ENCODE results near the gene LINC00632. TPM values are rescaled to one million over a fixed set of nuclear protein-coding genes. Genes with fewer than 3 reads are reported as not detected.

LINC00632 gene
- total and polyA plus RNA-seq, 4 donors: 0.15 to 28.7 (median 0.32) TPM

- H3K36me3 ChIP-seq (ENCODE audit: control insufficient read depth in 4 of 4, insufficient read depth in 3 of 4, low read depth in 1 of 4, low read length in 3 of 4): no peaks in the 10 kb centered on the region
- no peak for TF ChIP-seq RXRA (IDR thresholded peaks at IDR 0.05)
- TF ChIP-seq, protein P1, sequence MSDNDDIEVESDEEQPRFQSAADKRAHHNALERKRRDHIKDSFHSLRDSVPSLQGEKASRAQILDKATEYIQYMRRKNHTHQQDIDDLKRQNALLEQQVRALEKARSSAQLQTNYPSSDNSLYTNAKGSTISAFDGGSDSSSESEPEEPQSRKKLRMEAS (IDR thresholded peaks at IDR 0.05): no peak
Observed at GRCh38 chrX:140715787-140716186, 6.2 kb downstream of the LINC00632 start.

GRCh38 chrX:140723121-140723715 is 13.7 kb downstream of the LINC00632 start:
- WGBS: 50% methylated on average over 4 of the region's 4 CpGs
- no peak for DNase-seq (ENCODE audit: low spot score)
- H3K36me3 ChIP-seq (ENCODE audit: control insufficient read depth in 4 of 4, insufficient read depth in 3 of 4, low read depth in 1 of 4, low read length in 3 of 4): no peaks in the 10 kb centered on the region

More at GRCh38 chrX:140715787-140716186, 6.2 kb downstream of the LINC00632 start:
- H3K9ac ChIP-seq (ENCODE audit: low read depth in 1 of 2, low read length in 2 of 2): no peak overlapping the region
- 79% methylated on average over 5 of the region's 5 CpGs for WGBS
- no peak for DNase-seq (ENCODE audit: low spot score)
- H3K9me3 ChIP-seq (ENCODE audit: control insufficient read depth in 4 of 4, low read length in 3 of 4): no peaks in the 10 kb centered on the region
- H3K27me3 ChIP-seq (ENCODE audit: control insufficient read depth in 4 of 4, insufficient read depth in 4 of 4, low read length in 3 of 4): peaks cover 0 to 3% (median 0%) of the 10 kb centered on the region in 4 donors
- H3K4me1 ChIP-seq (ENCODE audit: control insufficient read depth in 4 of 4, insufficient read depth in 4 of 4, low read length in 3 of 4): no peaks in the 10 kb centered on the region
- H3K27ac ChIP-seq (ENCODE audit: low read depth in 1 of 2, low read length in 2 of 2): no peak overlapping the region
- no peak overlapping the region for H3K4me3 ChIP-seq (ENCODE audit: low read depth in 1 of 3, low read length in 3 of 3)

DNA sequence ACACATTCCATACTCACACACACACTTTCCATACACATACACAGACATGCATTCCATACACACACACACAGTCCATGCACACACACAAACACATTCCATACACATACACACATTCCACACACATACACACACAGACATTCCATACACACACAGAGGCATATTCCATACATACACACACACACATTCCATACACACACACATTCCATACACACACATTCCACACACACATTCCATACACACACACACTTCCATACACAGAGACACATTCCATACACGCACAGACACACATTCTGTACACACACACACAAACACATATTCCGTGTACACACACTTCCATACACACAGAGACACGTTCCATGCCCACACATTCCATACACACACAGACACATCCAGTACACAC is 14.8 kb downstream of the LINC00632 start:
- DNase-seq (ENCODE audit: low spot score): no peak
- H3K4me3 ChIP-seq (ENCODE audit: low read depth in 1 of 3, low read length in 3 of 3): no peak overlapping the region

More at GRCh38 chrX:140723121-140723715, 13.7 kb downstream of the LINC00632 start:
- H3K4me3 ChIP-seq (ENCODE audit: low read depth in 1 of 3, low read length in 3 of 3): no peak overlapping the region
- H3K27ac ChIP-seq (ENCODE audit: low read depth in 1 of 2, low read length in 2 of 2): no peak overlapping the region
- H3K9me3 ChIP-seq (ENCODE audit: control insufficient read depth in 4 of 4, low read length in 3 of 4): peaks cover 0 to 4% (median 0%) of the 10 kb centered on the region in 4 donors
- TF ChIP-seq HNF4A (conservative IDR thresholded peaks at IDR 0.05): no peak
- TF ChIP-seq, protein P1 (IDR thresholded peaks at IDR 0.05): no peak
- no peak for TF ChIP-seq FOXA1 (IDR thresholded peaks at IDR 0.05)
- no peak for TF ChIP-seq NR2F2 (IDR thresholded peaks at IDR 0.05)
- no peak for TF ChIP-seq RAD21 (IDR thresholded peaks at IDR 0.05)
- no peak overlapping the region for H3K9ac ChIP-seq (ENCODE audit: low read depth in 1 of 2, low read length in 2 of 2)
- H3K27me3 ChIP-seq (ENCODE audit: control insufficient read depth in 4 of 4, insufficient read depth in 4 of 4, low read length in 3 of 4): no peaks in the 10 kb centered on the region
- no peaks in the 10 kb centered on the region for H3K4me1 ChIP-seq (ENCODE audit: control insufficient read depth in 4 of 4, insufficient read depth in 4 of 4, low read length in 3 of 4)

More for the DNA sequence above, 14.8 kb downstream of the LINC00632 start:
- Histone ChIP-seq H3K27me3 (ENCODE audit: control insufficient read depth in 4 of 4, insufficient read depth in 4 of 4, low read length in 3 of 4) (no peaks in the 10 kb centered on the region), H3K4me1 (ENCODE audit: control insufficient read depth in 4 of 4, insufficient read depth in 4 of 4, low read length in 3 of 4) (no peaks in the 10 kb centered on the region), H3K9me3 (ENCODE audit: control insufficient read depth in 4 of 4, low read length in 3 of 4) (peaks cover 0 to 4% (median 0%) of the 10 kb centered on the region in 4 donors), H3K27ac (ENCODE audit: low read depth in 1 of 2, low read length in 2 of 2) (no peak overlapping the region), H3K9ac (ENCODE audit: low read depth in 1 of 2, low read length in 2 of 2) (no peak overlapping the region), H3K36me3 (ENCODE audit: control insufficient read depth in 4 of 4, insufficient read depth in 3 of 4, low read depth in 1 of 4, low read length in 3 of 4) (no peaks in the 10 kb centered on the region)
- WGBS: 90% methylated on average over 3 of the region's 3 CpGs
- TF ChIP-seq GABPA (IDR thresholded peaks at IDR 0.05 in 1 of 2, conservative IDR thresholded peaks at IDR 0.05 in 1 of 2) (no peak), YY1 (IDR thresholded peaks at IDR 0.05) (no peak), ATF3 (IDR thresholded peaks at IDR 0.05) (no peak), RAD21 (IDR thresholded peaks at IDR 0.05) (no peak), NR2F2 (IDR thresholded peaks at IDR 0.05) (no peak), SP1 (IDR thresholded peaks at IDR 0.05) (no peak), FOXA2 (IDR thresholded peaks at IDR 0.05) (no peak), TAF1 (conservative IDR thresholded peaks at IDR 0.05) (no peak), EGR1 (IDR thresholded peaks at IDR 0.05; ENCODE audit: low read depth in 2 of 2) (no peak), HNF4A (conservative IDR thresholded peaks at IDR 0.05) (no peak), FOXA1 (IDR thresholded peaks at IDR 0.05) (no peak), RXRA (IDR thresholded peaks at IDR 0.05) (no peak), JUND (IDR thresholded peaks at IDR 0.05) (no peak), HNF4G (IDR thresholded peaks at IDR 0.05) (no peak)
- TF ChIP-seq, protein P2, sequence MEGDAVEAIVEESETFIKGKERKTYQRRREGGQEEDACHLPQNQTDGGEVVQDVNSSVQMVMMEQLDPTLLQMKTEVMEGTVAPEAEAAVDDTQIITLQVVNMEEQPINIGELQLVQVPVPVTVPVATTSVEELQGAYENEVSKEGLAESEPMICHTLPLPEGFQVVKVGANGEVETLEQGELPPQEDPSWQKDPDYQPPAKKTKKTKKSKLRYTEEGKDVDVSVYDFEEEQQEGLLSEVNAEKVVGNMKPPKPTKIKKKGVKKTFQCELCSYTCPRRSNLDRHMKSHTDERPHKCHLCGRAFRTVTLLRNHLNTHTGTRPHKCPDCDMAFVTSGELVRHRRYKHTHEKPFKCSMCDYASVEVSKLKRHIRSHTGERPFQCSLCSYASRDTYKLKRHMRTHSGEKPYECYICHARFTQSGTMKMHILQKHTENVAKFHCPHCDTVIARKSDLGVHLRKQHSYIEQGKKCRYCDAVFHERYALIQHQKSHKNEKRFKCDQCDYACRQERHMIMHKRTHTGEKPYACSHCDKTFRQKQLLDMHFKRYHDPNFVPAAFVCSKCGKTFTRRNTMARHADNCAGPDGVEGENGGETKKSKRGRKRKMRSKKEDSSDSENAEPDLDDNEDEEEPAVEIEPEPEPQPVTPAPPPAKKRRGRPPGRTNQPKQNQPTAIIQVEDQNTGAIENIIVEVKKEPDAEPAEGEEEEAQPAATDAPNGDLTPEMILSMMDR (IDR thresholded peaks at IDR 0.05; ENCODE audit: low read depth, low read length, missing input control): no peak
- TF ChIP-seq, protein P1 (IDR thresholded peaks at IDR 0.05): no peak
- TF ChIP-seq, protein P3, sequence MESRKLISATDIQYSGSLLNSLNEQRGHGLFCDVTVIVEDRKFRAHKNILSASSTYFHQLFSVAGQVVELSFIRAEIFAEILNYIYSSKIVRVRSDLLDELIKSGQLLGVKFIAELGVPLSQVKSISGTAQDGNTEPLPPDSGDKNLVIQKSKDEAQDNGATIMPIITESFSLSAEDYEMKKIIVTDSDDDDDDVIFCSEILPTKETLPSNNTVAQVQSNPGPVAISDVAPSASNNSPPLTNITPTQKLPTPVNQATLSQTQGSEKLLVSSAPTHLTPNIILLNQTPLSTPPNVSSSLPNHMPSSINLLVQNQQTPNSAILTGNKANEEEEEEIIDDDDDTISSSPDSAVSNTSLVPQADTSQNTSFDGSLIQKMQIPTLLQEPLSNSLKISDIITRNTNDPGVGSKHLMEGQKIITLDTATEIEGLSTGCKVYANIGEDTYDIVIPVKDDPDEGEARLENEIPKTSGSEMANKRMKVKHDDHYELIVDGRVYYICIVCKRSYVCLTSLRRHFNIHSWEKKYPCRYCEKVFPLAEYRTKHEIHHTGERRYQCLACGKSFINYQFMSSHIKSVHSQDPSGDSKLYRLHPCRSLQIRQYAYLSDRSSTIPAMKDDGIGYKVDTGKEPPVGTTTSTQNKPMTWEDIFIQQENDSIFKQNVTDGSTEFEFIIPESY (IDR thresholded peaks at IDR 0.05): no peak
- TF ChIP-seq, protein P4, sequence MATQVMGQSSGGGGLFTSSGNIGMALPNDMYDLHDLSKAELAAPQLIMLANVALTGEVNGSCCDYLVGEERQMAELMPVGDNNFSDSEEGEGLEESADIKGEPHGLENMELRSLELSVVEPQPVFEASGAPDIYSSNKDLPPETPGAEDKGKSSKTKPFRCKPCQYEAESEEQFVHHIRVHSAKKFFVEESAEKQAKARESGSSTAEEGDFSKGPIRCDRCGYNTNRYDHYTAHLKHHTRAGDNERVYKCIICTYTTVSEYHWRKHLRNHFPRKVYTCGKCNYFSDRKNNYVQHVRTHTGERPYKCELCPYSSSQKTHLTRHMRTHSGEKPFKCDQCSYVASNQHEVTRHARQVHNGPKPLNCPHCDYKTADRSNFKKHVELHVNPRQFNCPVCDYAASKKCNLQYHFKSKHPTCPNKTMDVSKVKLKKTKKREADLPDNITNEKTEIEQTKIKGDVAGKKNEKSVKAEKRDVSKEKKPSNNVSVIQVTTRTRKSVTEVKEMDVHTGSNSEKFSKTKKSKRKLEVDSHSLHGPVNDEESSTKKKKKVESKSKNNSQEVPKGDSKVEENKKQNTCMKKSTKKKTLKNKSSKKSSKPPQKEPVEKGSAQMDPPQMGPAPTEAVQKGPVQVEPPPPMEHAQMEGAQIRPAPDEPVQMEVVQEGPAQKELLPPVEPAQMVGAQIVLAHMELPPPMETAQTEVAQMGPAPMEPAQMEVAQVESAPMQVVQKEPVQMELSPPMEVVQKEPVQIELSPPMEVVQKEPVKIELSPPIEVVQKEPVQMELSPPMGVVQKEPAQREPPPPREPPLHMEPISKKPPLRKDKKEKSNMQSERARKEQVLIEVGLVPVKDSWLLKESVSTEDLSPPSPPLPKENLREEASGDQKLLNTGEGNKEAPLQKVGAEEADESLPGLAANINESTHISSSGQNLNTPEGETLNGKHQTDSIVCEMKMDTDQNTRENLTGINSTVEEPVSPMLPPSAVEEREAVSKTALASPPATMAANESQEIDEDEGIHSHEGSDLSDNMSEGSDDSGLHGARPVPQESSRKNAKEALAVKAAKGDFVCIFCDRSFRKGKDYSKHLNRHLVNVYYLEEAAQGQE (IDR thresholded peaks at IDR 0.05): no peak

Data from liver (tissue), 9 donors.